GM12892 (cell line): ENCODE results near the gene MGAT5.

Experiments
- POLR2AphosphoS5 ChIP-seq: IDR thresholded peaks from 2 replicates; pipeline ENCODE4 v1.6.1; 2011; ENCODE audit warnings: low read depth, low read length, control low read depth
- TAF1 ChIP-seq: IDR thresholded peaks from 2 replicates; pipeline ENCODE4 v1.6.1; 2011; ENCODE audit warnings: low read depth, mild to moderate bottlenecking, control low read depth, low read length, borderline replicate concordance

DNA sequence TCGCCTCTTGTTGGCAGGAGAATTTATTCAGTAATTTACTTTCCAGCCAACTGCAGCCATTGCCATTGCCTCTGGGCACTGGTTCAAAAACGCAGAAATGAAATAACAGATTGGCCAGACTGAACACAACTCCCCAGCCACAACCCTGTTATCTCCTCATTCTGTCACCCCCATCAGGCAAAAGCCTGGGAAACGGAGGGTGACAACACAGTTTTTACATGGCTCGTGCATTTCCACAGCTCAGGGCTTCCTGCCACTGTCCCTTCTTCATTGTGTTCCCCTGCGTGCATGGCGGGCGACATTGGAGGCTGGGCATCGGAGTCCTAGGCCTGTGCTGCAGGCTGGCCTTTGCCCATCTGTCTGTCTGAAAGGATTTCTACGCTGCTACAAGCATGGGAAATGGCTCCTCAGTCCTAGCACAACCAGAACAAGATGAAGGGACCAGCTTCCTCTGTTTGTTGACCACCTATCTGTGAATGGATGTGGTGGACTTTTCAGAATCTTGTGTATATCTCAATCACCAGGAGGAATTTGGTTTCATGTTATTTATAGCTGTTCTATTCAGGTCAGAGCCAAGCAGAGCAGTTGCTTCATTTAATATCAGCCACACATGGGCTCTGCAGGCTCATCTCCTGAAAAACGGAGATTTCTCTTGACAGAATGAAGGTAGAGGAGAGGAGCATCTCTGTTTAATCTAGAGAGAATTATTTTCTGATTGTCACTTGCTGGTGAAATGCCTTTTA, 107.0 kb downstream of the MGAT5 start:
- no peak for TF ChIP-seq POLR2AphosphoS5
- no peak for TF ChIP-seq TAF1
